Stimulated activated CD4-positive, alpha-beta T cell treated with anti-CD3 and anti-CD28 coated beads, Interleukin-15, amount 100 ng/mL, for 48 hours (primary cell): Measurements from ENCODE around the gene LIPE.
A peak's percentile ranks its signal among the peaks of the same experiment; 100 is the strongest.

ENCODE experiments used
- DNase-seq, 2 donors: peaks; one replicate each; pipeline ENCODE4 v3.0.0-alpha.2; 2020; ENCODE audit warnings: low read depth in 2 of 2

Gene LIPE

DNA sequence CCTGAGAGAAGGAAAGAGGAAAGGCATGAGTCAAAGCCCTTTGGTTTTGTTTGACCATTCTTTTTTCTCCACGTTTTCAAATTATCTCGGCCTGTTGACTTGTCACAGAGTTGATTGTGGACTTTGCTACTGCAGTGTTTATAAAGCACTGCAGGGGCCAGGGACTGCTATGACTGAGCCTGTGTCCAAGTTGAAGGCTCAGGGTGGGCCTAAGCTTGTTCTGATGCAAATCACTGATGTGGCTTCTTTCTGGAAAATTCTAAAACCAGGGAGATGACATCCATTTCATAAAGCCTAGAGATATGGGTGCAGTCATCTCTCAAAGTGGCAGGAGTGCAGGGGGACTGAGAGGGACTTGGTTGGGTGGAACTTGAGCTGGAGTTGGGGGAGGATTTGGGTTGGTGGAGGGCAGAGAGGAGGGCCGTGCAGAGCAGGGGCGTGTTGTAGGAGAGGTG, 16.8 kb upstream of the LIPE start:
- DNase-seq: no peak

DNA sequence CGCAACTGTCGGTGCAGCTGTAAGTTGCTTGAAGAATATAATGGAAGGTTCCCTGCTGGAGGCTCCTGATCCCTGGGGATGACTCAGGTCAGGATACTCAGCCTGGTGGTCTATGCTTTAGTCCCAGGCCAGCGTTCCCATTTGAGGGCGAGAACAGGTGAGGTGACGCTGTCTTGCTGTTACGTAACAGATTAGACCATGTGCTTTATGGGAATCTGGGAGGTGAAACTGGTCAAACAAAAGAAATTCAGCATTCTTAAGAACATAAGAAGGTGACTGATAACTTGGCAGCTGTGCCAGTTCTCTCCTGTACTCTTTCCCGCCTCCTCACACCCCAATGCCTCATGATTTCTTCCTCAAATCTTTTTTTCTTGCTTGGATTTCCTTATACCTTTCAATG, 15.6 kb upstream of the LIPE start, which contains the start of gene CXCL17:
TSS of gene CXCL17 (minus strand) at position 114 of the 400 bp plus-strand sequence. CDS start 114 bp downstream, outside the sequence.
- no peak for DNase-seq

DNA sequence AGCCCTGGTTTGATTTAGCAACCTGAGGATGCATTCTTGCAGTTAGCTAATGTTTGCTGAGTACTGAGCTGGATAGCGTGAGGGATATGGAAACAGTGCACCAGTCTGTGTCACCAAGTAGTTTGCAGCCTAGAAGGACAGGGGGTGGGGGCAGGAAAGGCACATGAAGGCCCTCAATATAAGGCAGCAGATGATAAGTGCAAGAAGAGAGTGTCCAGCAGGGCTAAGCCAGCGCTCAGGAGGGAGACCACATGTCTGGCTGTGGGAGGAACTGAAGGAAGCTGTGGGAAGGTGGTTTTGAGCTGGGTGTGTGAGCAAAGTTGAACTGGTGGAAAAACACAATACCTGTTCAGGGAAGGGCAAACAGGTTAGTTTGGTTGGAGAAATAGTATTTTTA, 13.9 kb upstream of the LIPE start:
- DNase-seq: no peak

DNA sequence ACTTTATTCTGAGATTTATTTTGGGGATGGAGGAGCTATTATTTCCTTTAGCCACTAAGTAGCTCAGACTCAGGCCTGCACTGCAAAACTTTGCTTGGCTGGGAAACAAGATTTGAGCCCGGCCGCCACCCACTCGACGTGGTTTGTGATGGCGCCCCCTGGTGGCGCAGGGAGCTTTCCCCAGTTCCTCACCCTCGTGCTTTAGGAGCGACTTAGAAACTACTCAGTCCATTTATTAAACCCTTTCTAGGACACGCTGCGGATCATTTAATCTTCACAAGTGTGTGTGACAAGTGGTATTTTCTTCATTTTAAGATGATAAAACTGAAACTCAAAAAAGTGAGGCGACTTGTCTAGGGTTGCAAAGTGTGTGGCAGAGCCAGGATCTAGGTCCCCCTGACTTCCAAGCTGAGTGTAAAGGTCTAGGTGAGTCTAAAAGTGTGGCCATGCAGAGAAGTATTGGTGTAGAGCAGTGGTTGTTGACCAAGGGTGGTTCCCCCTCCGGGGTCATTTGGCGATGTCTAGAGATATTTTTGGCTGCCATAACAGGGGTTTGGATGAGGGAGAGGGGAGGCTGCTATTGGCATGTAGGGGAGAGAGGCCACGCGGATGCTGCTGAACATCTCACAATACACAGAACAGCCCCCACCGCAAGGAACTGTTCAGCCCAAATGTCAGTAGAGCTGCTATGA, 13.3 kb upstream of the LIPE start:
- DNase-seq: peak; percentile 64 to 80

DNA sequence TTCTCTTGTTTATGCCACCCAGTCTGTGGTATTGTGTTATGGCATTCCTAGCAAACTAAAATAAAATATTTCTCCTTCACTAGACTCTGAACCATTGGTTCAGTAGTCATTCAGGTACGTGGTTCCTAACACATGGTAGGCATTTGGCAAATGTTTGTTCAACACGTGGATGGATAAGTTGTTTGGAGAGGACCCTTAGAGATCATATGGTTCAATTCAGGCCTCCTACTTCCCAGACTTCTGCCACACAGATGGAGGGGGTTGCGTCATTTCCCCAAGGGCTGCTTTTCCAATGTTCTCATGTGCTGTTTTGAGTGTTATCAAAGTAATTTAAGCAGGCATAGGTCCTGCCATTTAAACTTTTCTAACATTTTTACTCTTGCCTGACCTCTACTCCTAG, 8.8 kb upstream of the LIPE start:
- no peak for DNase-seq

DNA sequence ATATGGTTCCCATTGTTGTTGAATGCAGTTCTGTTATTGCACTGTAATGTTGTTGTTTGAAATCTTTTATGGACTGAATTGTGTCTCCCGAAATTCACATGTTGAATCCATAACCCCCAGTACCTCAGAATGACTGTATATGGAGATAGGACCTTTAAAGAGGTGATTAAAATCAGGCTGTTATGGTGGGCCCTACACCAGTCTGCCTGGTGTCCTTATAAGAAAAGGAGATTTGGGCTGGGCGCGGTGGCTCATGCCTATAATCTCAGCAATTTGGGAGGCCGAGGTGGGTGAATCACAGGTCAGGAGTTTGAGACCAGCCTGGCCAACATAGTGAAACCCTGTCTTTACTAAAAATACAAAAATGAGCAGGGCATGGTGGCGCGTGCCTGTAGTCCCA, 8.1 kb upstream of the LIPE start:
- DNase-seq: no peak

DNA sequence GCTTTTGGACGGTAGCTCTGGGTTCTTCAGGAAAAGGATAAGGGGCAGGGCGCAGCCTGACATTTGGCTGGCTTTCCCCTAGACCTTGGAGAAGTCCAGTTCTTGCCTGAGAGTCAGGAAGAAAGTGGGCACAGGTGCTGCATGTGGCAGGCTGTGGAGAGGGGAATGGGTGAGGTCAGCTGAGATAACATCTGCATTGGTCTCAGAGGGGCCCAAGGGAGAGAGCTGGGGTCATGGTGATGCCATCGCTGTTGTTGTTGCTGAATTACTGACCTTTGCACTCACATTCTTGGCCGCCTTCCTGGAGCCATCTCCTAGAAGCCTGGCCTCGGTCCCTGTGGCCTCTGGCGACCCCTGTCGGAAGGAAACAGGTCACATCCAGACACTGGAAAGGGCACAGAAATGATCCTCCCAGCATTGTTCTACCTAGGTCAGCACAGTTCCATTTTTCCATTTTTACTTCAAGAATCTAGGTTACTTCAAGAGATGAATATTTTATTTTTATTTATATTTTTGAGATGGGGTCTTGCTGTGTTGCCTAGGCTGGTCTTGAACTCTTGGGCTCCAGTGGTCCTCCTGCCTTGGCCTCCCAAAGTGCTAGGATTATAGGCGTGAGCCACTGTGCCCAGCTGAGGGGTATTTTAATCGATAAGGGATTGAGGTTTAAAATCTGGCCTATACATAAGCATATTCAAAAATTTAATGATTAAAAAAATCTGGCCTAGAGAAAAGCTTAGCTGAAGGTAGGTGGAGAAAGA, 6.5 kb upstream of the LIPE start:
- DNase-seq: peak; percentile 30 to 58

DNA sequence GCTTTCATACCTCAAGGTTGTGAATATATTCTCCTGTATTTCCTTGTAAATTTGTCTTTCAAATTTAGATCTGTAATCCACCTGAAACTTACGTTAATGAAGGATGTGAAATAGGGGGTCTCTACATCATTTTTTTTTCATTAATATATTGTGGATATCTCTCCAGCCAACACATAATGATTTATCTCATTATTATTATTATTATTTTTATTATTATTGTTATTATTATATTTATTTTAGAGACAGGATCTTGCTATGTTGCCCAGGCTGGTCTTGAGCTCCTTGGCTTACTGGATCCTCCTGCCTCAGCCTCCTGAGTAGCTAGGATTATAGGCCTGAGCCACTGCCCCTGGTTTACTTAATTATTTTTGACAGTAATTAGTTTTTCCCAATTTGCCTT, 4.3 kb upstream of the LIPE start:
- no peak for DNase-seq

DNA sequence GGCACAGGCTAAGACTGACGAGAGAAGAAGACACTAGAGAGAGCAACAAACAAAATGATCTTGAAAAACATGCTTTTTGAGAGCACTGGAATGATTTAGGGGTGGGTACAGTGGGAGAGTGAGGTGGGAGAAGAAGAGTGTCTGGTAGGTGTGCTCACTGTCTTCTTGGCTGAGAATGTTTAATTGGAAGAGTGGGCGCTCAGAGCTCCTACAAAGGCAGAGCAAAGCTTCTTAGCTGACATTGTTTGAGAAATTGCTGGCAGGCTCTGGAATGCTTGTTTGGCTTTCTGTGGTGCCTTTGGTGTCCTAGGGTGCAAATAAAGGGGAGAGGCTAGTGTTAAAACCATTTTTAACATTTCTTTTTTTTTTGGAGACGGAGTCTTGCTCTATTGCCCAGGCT, 1.5 kb upstream of the LIPE start:
- DNase-seq: no peak

DNA sequence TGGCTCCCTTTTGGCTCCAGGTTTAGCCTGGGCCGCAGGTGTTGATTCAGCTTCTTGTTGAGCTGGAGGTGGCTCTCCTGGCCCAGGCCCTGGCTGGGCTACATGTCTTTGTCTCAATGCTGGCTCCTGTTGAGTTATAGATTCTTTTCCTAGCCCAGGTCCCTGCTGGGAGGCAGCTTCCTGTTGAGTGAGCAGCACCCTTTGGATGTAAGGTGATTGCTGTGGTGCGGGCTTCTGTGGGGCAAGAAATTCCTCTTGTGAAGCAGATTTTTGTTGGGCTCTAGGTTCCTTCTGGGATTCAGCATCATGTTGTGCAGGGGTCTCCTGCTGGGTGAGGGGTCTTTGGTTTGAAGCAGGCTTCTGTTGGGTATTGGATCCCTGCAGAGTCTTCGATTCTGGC, 545 bp downstream of the LIPE start:
- no peak for DNase-seq

DNA sequence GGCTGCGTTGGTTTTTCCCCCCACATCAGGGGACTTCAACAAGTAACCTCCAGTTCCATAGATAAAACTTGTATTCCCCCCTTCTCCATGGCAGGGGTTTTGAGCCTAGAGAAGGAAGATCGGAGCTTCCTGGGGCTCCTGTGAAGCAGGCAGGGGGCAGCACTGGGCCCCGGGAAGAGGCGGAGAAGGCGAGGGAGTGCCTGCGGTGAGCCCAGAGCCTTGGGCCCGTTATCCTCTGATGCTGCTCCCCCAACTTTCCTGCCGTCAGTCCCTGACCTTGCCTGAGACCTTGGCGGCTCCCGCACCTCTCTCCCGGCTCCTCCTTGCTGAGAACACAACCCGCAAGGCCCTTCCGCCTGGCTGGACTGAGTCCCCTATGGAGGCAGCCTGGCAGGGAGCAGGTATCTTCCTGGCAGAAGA, 2.5 kb downstream of the LIPE start:
- DNase-seq: no peak

DNA sequence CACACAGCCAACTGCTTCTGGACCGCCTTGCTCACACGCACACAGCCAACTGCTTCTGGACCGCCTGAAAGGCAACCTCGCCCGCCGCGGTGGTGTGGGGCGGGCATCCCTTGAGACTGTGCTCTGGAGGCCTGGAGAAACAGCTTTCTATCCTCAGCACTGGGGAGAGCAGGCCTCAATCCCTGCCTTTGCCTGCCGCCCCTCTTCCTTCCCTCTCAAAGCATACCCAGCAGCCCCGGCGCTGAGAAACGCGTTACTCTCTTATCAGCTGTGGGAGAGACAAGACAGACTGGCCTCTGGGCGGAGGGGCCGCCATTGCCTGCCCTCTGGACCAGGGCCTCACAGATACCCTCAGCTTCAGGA, 2.9 kb downstream of the LIPE start:
- DNase-seq: no peak

DNA sequence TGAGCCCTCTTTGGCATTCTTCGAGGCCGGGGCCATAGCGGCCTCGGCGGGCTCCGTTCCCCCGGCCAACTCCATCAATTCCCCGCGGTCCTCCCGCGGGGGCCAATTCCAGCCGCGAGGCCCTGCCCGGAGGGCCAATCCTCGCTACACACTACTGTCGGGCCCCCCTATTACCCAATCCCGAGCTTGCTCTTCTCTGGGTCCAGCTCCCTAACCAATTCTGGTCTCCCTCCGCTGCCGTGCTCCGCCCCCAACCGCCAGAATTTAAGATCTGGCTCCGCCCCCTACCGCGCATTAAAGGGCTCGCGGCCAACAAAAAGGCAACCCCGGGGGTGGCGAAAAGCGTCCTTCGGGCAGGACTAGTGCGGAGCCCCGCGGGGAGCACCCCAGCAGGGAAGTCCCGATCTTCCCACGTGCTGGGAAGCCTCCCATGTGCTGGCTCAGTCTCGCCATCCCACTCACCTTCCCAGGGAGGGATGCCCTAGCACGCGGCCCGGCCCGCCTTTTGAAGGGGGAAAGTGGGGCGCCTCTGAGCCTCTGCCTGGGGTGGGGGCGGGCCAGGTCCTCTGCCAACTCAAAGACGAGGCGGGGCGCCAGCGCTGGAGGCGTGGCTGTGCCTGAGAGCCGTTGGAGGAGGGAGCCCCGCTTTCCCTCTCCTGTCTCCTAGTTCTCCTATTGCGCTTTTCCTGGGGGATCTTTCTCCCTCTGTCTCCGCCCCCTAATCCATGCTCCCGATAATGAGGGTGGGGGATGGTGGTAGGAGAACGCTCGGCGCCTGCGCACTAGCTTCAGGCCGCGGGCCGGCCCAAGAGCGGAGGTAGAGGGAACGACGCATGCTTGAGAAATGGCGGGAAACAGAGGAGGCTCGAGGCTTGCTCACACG, 3.5 kb downstream of the LIPE start:
- peak; percentile 87 to 93 for DNase-seq

DNA sequence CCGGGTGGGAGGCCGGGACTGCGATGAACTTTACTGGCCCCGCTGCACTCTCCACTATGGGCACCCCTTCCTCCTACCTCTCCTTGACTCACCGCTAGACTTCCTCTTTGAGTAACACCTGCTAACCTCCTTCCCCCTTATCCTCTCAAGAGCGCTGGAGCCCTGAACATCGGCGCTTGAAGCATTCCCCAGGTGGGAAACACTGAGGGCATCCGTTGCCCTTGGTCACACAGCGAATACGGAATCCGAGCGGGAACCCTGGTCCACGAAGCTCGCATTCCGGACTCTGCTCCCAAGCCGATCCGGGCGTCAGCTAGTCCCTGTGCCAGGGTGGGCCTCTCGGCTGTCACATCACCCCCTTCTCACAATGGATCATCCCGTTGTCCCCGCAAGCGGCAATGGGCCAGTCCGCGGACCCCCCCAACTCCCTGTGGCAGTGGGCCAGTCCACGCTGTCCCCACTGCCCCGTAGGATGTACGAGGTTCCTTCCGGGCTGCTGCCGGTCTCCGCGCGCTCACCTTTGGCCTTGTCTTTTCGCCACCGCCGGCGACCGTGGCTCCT, 4.2 kb downstream of the LIPE start:
- DNase-seq: peak; percentile 28 to 34

DNA sequence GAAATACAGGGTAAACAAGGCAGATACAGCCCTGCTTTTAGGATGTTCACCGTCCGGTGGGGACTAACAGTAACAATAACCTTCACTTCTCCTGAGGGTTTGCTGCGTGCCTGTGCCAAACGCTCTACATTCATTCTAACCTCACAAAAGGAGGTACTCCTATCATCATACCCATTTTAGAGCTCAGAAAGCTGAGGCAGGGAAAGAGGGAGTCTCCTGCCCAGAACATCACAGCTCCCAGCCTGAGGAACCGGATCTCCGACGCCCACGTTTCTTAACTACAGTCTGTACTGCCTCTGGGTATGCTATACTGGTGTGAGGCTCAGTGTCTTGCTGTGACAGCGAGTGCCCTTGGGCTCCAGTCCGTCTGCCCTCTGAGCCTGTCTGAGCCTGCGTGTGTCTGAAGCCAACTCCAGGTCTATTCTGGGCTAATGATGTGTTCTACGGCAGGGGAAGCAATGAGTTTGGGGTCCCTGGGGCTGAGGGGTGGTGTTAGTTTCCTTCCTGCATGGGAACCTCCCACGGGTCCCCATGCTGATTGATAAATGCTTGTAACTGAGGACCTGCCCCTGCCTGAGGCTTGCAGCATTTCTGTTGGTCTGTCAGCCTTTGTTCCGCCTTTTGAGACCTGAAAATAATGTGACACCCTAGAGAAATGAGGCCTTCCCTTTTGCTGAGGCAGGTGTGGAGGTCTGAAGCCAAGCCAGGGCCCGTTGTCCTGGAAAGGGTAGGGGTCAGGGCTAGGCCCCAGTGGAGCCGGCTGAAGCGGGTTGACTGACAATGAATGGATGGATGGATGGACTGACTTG, 4.9 kb downstream of the LIPE start:
- DNase-seq: no peak

DNA sequence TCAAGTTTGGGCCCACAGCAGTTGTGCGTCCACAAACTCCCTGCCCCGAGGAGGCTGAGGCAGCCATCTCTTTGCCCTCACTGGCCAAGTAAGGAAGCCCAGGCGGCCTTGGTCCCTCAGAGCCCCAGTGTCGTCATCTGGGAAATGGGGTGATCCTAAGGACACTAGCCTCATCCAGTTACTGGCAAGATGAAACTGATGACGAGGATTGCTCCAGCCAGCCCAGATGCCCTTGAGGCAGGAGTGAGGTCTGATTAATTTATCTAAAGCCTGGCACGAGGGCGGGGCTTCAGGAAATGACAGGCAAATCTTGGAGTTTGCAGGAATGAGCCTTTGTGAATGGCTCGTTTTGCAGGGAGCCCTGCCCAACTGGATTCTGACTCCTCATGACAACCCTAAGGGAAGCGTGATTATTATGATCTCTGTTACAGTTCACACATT, 5.6 kb downstream of the LIPE start:
- no peak for DNase-seq

DNA sequence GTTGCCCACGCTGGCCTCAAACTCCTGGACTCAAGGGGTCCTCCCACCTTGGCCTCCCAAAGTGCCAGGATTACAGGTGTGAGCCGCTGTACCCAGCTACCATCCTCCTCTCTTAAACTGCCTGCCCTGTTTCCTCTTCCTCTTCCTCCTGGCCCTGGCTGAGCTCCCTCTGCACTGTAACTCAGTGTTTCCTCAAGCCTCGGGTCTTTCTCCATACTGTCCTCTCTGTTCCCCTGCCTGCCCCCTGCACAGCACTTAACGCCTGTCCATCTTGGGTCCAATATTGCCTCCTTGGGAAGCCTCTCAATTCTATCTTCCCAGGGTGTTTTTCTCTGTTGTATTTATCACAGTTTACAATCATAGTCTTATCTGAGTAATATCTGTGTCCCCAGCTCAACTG, 6.1 kb downstream of the LIPE start:
- no peak for DNase-seq

DNA sequence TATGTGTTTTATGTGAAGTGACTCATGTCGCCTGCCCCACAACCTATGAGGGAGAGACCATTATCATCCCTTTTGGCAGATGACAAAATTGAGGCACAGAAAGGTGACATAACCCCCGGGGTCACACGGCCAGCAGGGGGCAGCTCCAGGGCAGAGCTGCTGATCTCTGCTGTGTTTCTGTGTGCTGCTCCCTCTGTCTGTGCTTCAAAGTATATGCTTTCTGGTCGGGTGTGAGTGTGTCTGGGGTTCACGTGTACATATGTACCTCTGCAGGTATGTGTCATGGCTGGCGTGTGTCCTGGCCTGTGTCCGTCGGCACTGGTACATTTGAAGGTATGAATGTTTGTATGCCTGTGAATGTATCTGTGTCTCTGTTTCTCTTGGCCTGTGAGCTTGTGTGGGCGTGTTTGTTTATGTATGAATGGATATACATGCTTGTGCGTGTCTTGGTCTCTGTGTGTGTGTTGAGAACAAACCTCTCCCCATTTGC, 7.1 kb downstream of the LIPE start:
- peak; percentile 56 to 74 for DNase-seq

DNA sequence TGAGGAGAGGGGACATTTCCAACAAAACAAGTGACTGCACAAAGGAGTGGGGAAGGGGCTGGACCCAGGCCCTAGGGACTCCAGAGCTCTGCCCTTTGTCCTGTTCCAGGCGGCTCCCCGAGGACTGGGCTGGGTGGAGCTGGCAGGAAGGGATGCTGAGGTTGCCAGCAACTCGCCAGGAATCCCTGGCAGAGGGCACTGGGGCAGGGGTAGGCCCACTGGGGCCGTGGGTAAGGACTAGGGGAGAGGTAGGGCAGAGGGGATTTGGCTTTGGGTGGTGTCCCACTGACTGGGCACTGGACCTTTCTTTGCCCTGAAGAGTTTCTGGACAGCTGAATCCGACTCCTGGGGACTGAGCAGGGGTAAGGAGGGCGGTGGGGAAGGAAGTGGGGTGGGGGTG, 7.9 kb downstream of the LIPE start:
- DNase-seq: no peak

DNA sequence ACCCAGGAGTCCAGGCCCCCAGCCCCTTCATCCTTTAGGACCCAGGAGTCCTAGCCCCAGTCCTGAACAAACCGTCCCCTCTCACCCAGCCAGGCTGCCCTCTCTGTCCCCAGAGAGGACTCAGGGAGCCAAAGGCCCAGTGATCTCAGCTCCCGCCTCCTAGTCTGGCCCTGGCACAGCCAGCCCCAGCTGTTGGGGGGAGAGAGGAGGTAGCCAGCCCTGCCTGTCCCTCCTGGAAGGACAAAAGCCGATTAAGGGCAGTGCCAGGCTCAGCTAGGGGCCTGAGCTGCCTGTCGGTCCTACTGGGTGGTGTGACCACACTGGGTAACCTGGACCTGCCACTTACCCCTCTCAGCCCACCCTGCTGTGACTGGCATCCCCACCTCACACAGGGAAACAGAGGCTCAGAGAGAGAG, 14.5 kb downstream of the LIPE start:
- DNase-seq: no peak

DNA sequence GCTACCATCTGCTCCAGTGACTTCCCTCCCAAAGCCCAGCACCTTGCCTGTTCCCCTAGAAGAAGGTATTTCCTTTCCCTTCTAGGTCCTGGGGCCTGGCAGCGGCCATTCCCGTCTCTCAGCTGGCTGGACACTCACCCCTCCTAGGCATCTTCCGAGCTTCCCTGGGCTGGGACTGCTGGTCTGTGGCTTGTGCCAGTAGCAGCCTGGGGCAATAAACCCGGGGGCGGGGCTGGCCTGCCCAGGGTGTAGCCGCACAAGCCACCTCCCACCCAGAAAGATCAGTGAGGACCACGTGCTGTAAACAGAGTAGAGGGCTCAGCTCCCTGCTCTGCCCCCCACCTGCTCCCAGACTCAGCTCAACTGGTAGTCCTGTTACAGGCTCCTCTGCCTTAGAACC, 15.0 kb downstream of the LIPE start:
- DNase-seq: no peak
